Measurements from ENCODE around the gene TBC1D22A.

GRCh38 chr22:47209547-47210023, 447.1 kb downstream of the TBC1D22A start:
- TF ChIP-seq CTCF (IDR thresholded peaks at IDR 0.05) (no peak), POLR2A (IDR thresholded peaks at IDR 0.05) (no peak)

Data from right lobe of liver (tissue), 4 donors.